ENCODE measurements around the gene AHCYL1.

The AHCYL1 gene

GRCh38 chr1:109984456-109985246 lies at the start of gene AHCYL1:
TSS of gene AHCYL1 (plus strand) at chr1:109984765. CDS start at chr1:109985053, 288 bp downstream.
- H3K27me3 ChIP-seq (replicated peaks; ENCODE audit: control insufficient read depth, insufficient read depth, low read length): no peaks in the 10 kb centered on the region
- peak within 1 kb of the TSS; percentile 95 for H3K9ac ChIP-seq (ENCODE audit: low read length)
- DNase-seq (ENCODE audit: low read depth): peak; percentile 100
- peaks cover 76% of the 10 kb centered on the region for H3K4me1 ChIP-seq (ENCODE audit: control insufficient read depth, insufficient read depth, low read length)
- H3K4me3 ChIP-seq (ENCODE audit: low read length): peak within 1 kb of the TSS; percentile 90
- H3K36me3 ChIP-seq (ENCODE audit: control insufficient read depth, insufficient read depth, low read length, severe bottlenecking): peaks cover 10% of the 10 kb centered on the region
- H3K9me3 ChIP-seq (ENCODE audit: control insufficient read depth, low read length): no peaks in the 10 kb centered on the region

DNA sequence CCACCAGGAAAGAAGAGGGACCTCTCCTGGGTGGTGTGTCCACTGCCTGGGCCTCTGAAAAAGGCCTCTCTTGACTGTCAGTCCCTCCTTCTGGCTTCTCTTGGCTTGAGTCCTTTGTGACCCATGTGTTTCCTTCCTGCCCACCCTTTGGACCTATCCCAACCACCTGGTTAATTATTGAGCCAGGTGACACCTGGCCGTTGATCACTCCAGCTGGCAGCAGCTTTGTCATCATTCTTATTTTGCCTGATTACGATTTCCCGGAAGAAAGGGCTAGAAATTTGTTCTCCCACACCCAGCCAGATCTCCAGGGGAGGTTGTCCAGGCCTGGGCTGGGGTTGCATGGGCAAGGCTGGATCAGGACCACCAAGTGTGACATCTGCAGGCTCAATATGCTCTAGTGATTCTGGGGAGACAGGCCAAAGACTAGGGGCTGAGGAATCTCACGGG lies 49.1 kb upstream of the AHCYL1 start:
- Histone ChIP-seq H3K4me1 (ENCODE audit: control insufficient read depth, insufficient read depth, low read length) (peaks cover 37% of the 10 kb centered on the region), H3K36me3 (ENCODE audit: control insufficient read depth, insufficient read depth, low read length, severe bottlenecking) (peaks cover 3% of the 10 kb centered on the region), H3K27me3 (replicated peaks; ENCODE audit: control insufficient read depth, insufficient read depth, low read length) (no peaks in the 10 kb centered on the region), H3K4me3 (ENCODE audit: low read length) (no peak overlapping the region), H3K9ac (ENCODE audit: low read length) (no peak overlapping the region), H3K9me3 (ENCODE audit: control insufficient read depth, low read length) (peaks cover 16% of the 10 kb centered on the region)
- no peak for DNase-seq (ENCODE audit: low read depth)

- Histone ChIP-seq H3K36me3 (ENCODE audit: control insufficient read depth, insufficient read depth, low read length, severe bottlenecking) (no peaks in the 10 kb centered on the region), H3K27me3 (replicated peaks; ENCODE audit: control insufficient read depth, insufficient read depth, low read length) (no peaks in the 10 kb centered on the region), H3K9me3 (ENCODE audit: control insufficient read depth, low read length) (peaks cover 16% of the 10 kb centered on the region), H3K4me3 (ENCODE audit: low read length) (no peak overlapping the region), H3K4me1 (ENCODE audit: control insufficient read depth, insufficient read depth, low read length) (peaks cover 20% of the 10 kb centered on the region), H3K9ac (ENCODE audit: low read length) (no peak overlapping the region)
- DNase-seq (ENCODE audit: low read depth): no peak
Measured at GRCh38 chr1:109937738-109938137, 46.8 kb upstream of the AHCYL1 start.

GRCh38 chr1:109938556-109938955 lies 46.0 kb upstream of the AHCYL1 start:
- H3K36me3 ChIP-seq (ENCODE audit: control insufficient read depth, insufficient read depth, low read length, severe bottlenecking): no peaks in the 10 kb centered on the region
- H3K4me1 ChIP-seq (ENCODE audit: control insufficient read depth, insufficient read depth, low read length): peaks cover 18% of the 10 kb centered on the region
- H3K27me3 ChIP-seq (replicated peaks; ENCODE audit: control insufficient read depth, insufficient read depth, low read length): no peaks in the 10 kb centered on the region
- H3K9me3 ChIP-seq (ENCODE audit: control insufficient read depth, low read length): peaks cover 16% of the 10 kb centered on the region
- no peak overlapping the region for H3K4me3 ChIP-seq (ENCODE audit: low read length)
- no peak overlapping the region for H3K9ac ChIP-seq (ENCODE audit: low read length)
- DNase-seq (ENCODE audit: low read depth): no peak

DNA sequence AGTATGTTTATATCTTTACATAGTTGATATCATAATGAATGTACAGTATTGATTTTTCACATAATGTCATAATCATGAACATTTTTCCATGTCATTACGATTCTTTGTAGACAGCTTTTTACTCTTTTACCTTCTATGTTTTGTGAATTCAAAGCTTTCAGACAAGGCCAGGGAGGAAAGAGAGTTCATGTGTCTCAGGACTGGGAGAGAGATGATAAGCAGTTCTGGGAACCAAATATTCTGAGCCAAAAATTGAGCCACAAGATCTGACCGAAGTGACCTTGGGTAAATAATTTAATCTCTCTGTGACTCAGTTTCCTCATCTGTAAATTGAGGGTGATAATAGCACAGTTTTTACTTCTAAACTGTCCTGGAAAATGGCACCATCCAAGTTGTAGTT lies 42.1 kb upstream of the AHCYL1 start:
- no peak for DNase-seq (ENCODE audit: low read depth)
- H3K9me3 ChIP-seq (ENCODE audit: control insufficient read depth, low read length): peaks cover 13% of the 10 kb centered on the region
- H3K9ac ChIP-seq (ENCODE audit: low read length): no peak overlapping the region
- no peaks in the 10 kb centered on the region for H3K36me3 ChIP-seq (ENCODE audit: control insufficient read depth, insufficient read depth, low read length, severe bottlenecking)
- H3K4me1 ChIP-seq (ENCODE audit: control insufficient read depth, insufficient read depth, low read length): no peaks in the 10 kb centered on the region
- H3K4me3 ChIP-seq (ENCODE audit: low read length): no peak overlapping the region
- H3K27me3 ChIP-seq (replicated peaks; ENCODE audit: control insufficient read depth, insufficient read depth, low read length): no peaks in the 10 kb centered on the region

- Histone ChIP-seq H3K9ac (ENCODE audit: low read length) (no peak overlapping the region), H3K4me3 (ENCODE audit: low read length) (no peak overlapping the region), H3K27me3 (replicated peaks; ENCODE audit: control insufficient read depth, insufficient read depth, low read length) (no peaks in the 10 kb centered on the region), H3K36me3 (ENCODE audit: control insufficient read depth, insufficient read depth, low read length, severe bottlenecking) (no peaks in the 10 kb centered on the region), H3K4me1 (ENCODE audit: control insufficient read depth, insufficient read depth, low read length) (no peaks in the 10 kb centered on the region), H3K9me3 (ENCODE audit: control insufficient read depth, low read length) (no peaks in the 10 kb centered on the region)
- DNase-seq (ENCODE audit: low read depth): no peak
Measured at GRCh38 chr1:109944541-109944940, 40.0 kb upstream of the AHCYL1 start.

DNA sequence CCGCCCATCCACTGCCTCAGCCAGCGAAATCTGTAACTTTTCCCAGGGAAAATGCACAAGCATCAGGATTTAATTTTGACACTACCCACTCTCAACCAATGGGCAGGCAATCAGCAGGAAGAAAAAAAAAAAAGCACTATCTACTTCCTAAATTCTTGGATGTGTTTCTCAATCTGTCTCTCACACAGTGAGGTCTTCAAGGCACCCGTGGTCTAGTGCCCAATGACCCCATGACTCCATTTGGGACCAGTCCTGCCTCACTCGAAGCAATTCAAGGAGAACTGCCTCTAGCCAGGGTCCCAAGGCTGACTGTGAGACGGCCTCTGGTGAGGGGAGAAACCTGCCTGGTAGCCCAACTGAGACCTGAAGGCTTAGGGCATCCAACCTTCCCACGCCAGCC lies 38.1 kb upstream of the AHCYL1 start:
- no peak for DNase-seq (ENCODE audit: low read depth)
- H3K9me3 ChIP-seq (ENCODE audit: control insufficient read depth, low read length): no peaks in the 10 kb centered on the region
- no peaks in the 10 kb centered on the region for H3K4me1 ChIP-seq (ENCODE audit: control insufficient read depth, insufficient read depth, low read length)
- H3K36me3 ChIP-seq (ENCODE audit: control insufficient read depth, insufficient read depth, low read length, severe bottlenecking): no peaks in the 10 kb centered on the region
- no peak overlapping the region for H3K4me3 ChIP-seq (ENCODE audit: low read length)
- no peaks in the 10 kb centered on the region for H3K27me3 ChIP-seq (replicated peaks; ENCODE audit: control insufficient read depth, insufficient read depth, low read length)
- no peak overlapping the region for H3K9ac ChIP-seq (ENCODE audit: low read length)

GRCh38 chr1:109947582-109948284 lies 36.8 kb upstream of the AHCYL1 start:
- no peaks in the 10 kb centered on the region for H3K9me3 ChIP-seq (ENCODE audit: control insufficient read depth, low read length)
- H3K27me3 ChIP-seq (replicated peaks; ENCODE audit: control insufficient read depth, insufficient read depth, low read length): no peaks in the 10 kb centered on the region
- H3K4me1 ChIP-seq (ENCODE audit: control insufficient read depth, insufficient read depth, low read length): no peaks in the 10 kb centered on the region
- H3K36me3 ChIP-seq (ENCODE audit: control insufficient read depth, insufficient read depth, low read length, severe bottlenecking): no peaks in the 10 kb centered on the region
- no peak for DNase-seq (ENCODE audit: low read depth)
- no peak overlapping the region for H3K4me3 ChIP-seq (ENCODE audit: low read length)
- no peak overlapping the region for H3K9ac ChIP-seq (ENCODE audit: low read length)

DNA sequence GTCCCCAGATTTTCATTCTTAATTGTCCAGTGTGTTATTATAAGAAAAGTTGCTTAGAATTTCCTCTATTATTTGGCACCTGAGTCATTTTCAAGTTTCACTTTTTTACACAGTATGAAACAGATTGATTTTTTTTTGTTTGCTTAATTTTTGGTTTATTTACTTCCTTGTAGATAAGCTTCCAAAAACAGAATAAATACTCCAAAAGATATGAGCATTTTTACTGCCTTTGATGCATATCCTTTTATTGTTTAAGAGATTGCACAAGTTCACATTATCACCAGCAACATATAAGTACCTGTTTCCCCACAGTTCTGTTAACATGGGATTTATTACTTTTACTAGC lies 36.3 kb upstream of the AHCYL1 start:
- Histone ChIP-seq H3K4me3 (ENCODE audit: low read length) (no peak overlapping the region), H3K4me1 (ENCODE audit: control insufficient read depth, insufficient read depth, low read length) (no peaks in the 10 kb centered on the region), H3K9ac (ENCODE audit: low read length) (no peak overlapping the region), H3K27me3 (replicated peaks; ENCODE audit: control insufficient read depth, insufficient read depth, low read length) (no peaks in the 10 kb centered on the region), H3K9me3 (ENCODE audit: control insufficient read depth, low read length) (no peaks in the 10 kb centered on the region), H3K36me3 (ENCODE audit: control insufficient read depth, insufficient read depth, low read length, severe bottlenecking) (no peaks in the 10 kb centered on the region)
- DNase-seq (ENCODE audit: low read depth): no peak

- no peaks in the 10 kb centered on the region for H3K27me3 ChIP-seq (replicated peaks; ENCODE audit: control insufficient read depth, insufficient read depth, low read length)
Measured at GRCh38 chr1:109950038-109950437, 34.5 kb upstream of the AHCYL1 start.

DNA sequence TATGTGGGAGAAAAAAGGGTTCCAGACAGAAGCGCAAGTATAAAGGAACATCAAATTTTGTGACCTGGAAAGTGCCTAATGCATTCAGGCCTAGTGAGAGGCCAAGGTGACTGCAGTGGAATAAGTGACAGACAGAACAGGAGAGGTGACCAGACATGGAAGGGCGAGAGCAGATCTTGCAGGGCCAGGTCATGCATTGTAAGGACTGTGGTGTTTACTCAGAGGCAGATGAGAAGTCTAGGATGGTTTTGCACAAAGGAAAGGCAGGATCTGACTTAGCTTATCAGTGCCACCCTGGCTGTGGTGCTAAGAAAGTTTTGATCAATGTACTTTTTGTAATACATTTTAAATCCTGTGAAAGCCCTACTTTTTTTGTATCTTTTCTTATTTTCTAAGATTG lies 34.1 kb upstream of the AHCYL1 start:
- Histone ChIP-seq H3K4me1 (ENCODE audit: control insufficient read depth, insufficient read depth, low read length) (peaks cover 5% of the 10 kb centered on the region), H3K27me3 (replicated peaks; ENCODE audit: control insufficient read depth, insufficient read depth, low read length) (no peaks in the 10 kb centered on the region), H3K9ac (ENCODE audit: low read length) (no peak overlapping the region), H3K4me3 (ENCODE audit: low read length) (no peak overlapping the region), H3K36me3 (ENCODE audit: control insufficient read depth, insufficient read depth, low read length, severe bottlenecking) (no peaks in the 10 kb centered on the region), H3K9me3 (ENCODE audit: control insufficient read depth, low read length) (no peaks in the 10 kb centered on the region)
- no peak for DNase-seq (ENCODE audit: low read depth)

More at GRCh38 chr1:109950038-109950437, 34.5 kb upstream of the AHCYL1 start:
- Histone ChIP-seq H3K4me1 (ENCODE audit: control insufficient read depth, insufficient read depth, low read length) (peaks cover 5% of the 10 kb centered on the region), H3K9ac (ENCODE audit: low read length) (no peak overlapping the region), H3K4me3 (ENCODE audit: low read length) (no peak overlapping the region), H3K36me3 (ENCODE audit: control insufficient read depth, insufficient read depth, low read length, severe bottlenecking) (no peaks in the 10 kb centered on the region), H3K9me3 (ENCODE audit: control insufficient read depth, low read length) (no peaks in the 10 kb centered on the region)
- DNase-seq (ENCODE audit: low read depth): no peak

Data from adipocyte (in vitro differentiated cells).